PC-9 (cell line): ENCODE measurements around the gene MAEL. TPM values are rescaled to one million over a fixed set of nuclear protein-coding genes. Genes with fewer than 3 reads are reported as not detected.

Source experiments
- BruUV-seq: library from RNA; stranded (reverse); fragments of 400-500 nt; replicated peaks from 2 replicates; lab custom pipeline; 2021; lab: Mats Ljungman, UMichigan
- CTCF ChIA-PET: fragments of 300-600 bp; sonication (Branson Sonifier 250); formaldehyde crosslinking; loops from one replicate; lab custom pipeline; 2022; ENCODE audit warnings: antibody characterized with exemption; lab: Charles Lee
- POLR2A ChIA-PET: fragments of 300-600 bp; sonication (Branson Sonifier 250); formaldehyde crosslinking; loops from one replicate; lab custom pipeline; 2022; ENCODE audit warnings: antibody characterized with exemption; ENCODE audit not compliant: unreplicated experiment; lab: Charles Lee
- DNase-seq, 2 experiments: peaks; one replicate each; pipeline versions ENCODE4 v3.0.0 to v3.0.0-alpha.2; 2015 to 2022; ENCODE audit warnings: mixed read lengths in 1 of 2
- H2AFZ ChIP-seq: fragments of 200-600 bp; sonication (generic); 2 replicates; pipeline ENCODE4 v1.8.1; 2017; ENCODE audit warnings: antibody characterized with exemption
- H3F3A ChIP-seq: fragments of 200-600 bp; sonication (generic); 2 replicates; pipeline ENCODE4 v1.8.1; 2017; ENCODE audit warnings: antibody characterized with exemption, mild to moderate bottlenecking, low read depth; ENCODE audit not compliant: insufficient read depth
- H3K27ac ChIP-seq: fragments of 200-600 bp; sonication (generic); 2 replicates; pipeline ENCODE4 v1.6.1; 2016; ENCODE audit warnings: mixed run types
- H3K27me3 ChIP-seq: fragments of 200-600 bp; sonication (generic); 2 replicates; pipeline ENCODE4 v1.6.1; 2016; ENCODE audit warnings: low read depth, mixed run types; ENCODE audit not compliant: insufficient read depth
- H3K36me3 ChIP-seq: fragments of 200-600 bp; sonication (generic); 2 replicates; pipeline ENCODE4 v1.6.1; 2016; ENCODE audit warnings: low read depth, mixed run types
- H3K4me1 ChIP-seq: fragments of 200-600 bp; sonication (generic); replicated peaks from 2 replicates; pipeline ENCODE4 v1.6.1; 2016; ENCODE audit warnings: mixed run types; ENCODE audit not compliant: insufficient read depth
- H3K4me2 ChIP-seq: fragments of 200-600 bp; sonication (generic); 2 replicates; pipeline ENCODE4 v1.6.1; 2017; ENCODE audit warnings: mixed run types
- H3K4me3 ChIP-seq: fragments of 200-600 bp; sonication (generic); 2 replicates; pipeline ENCODE4 v1.6.1; 2016; ENCODE audit warnings: mixed run types
- H3K79me2 ChIP-seq: fragments of 200-600 bp; sonication (generic); 2 replicates; pipeline ENCODE4 v1.6.1; 2017; ENCODE audit warnings: low read depth, mixed run types
- H3K9me2 ChIP-seq: fragments of 200-600 bp; sonication (generic); 2 replicates; pipeline ENCODE4 v1.8.1; 2017; ENCODE audit warnings: mild to moderate bottlenecking; ENCODE audit not compliant: insufficient read depth
- H3K9me3 ChIP-seq: fragments of 200-600 bp; sonication (generic); 2 replicates; pipeline ENCODE4 v1.8.1; 2016; ENCODE audit warnings: low read depth; ENCODE audit not compliant: insufficient read depth
- H4K20me1 ChIP-seq: fragments of 200-600 bp; sonication (generic); 2 replicates; pipeline ENCODE4 v1.8.1; 2017; ENCODE audit not compliant: insufficient read depth
- EZH2 ChIP-seq: fragments of 200-600 bp; sonication (generic); IDR thresholded peaks from 2 replicates; pipeline ENCODE4 v1.8.0; 2017; ENCODE audit warnings: antibody characterized with exemption, low read depth
- intact Hi-C: fragments of 100-400 bp; cut with micrococcal nuclease; formaldehyde crosslinking; loops from one replicate; pipeline ENCODE4 v1.10.0; 2022; ENCODE audit not compliant: unreplicated experiment
- total RNA-seq: library from RNA; stranded (reverse); gene quantifications from 2 replicates; pipeline ENCODE4 v1.2.3, GENCODE V29; 2021
- TF ChIP-seq, protein P1 (sequence below): fragments of 200-600 bp; sonication (generic); conservative IDR thresholded peaks from 2 replicates; pipeline ENCODE4 v1.6.1; 2017; ENCODE audit warnings: mixed run types, antibody characterized with exemption, mild to moderate bottlenecking, moderate library complexity

Gene MAEL
- total RNA-seq, 1 experiment from 2014 or later = not detected

DNA sequence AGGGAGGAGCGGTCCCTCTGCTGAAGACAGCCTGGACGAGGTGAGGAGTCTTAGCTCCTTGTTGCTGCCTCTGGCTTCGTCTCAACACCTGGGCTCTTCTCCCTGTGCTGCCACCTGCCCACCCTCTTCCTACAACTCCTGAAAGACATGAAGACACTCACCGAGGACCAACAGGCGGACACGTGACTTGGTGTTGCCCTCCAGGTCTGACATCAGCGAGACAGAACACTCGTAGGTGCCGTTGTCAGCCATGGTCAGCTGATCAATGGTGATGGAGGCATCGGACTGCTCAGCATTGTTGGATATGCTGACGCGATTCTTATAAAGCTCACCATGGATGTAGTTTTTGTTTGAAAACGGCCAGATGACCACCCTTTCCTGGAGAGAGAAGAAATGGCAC is 79.7 kb downstream of the MAEL start:
- Histone ChIP-seq H3K4me3 (no peak overlapping the region), H3F3A (no peaks in the 10 kb centered on the region), H3K79me2 (no peaks in the 10 kb centered on the region), H3K4me2 (no peak overlapping the region), H4K20me1 (no peaks in the 10 kb centered on the region), H2AFZ (no peak overlapping the region), H3K4me1 (no peaks in the 10 kb centered on the region), H3K9me2 (no peaks in the 10 kb centered on the region), H3K27me3 (no peaks in the 10 kb centered on the region), H3K36me3 (no peaks in the 10 kb centered on the region), H3K9me3 (no peaks in the 10 kb centered on the region), H3K27ac (no peak overlapping the region)
- ChIA-PET POLR2A (interaction anchor here (0.6 kb wide), 1 partner anchor 56 kb away, joined by 4 read pairs; no protein-coding TSS in a partner anchor), CTCF (interaction anchor here (0.5 to 0.6 kb wide), 2 partner anchors 152 to 330 kb away, joined by 3 to 10 read pairs; partner anchors contain the start of gene POU2F1)
- intact Hi-C loops = loop anchor here (5.0 kb wide), 4 partner anchors 39 to 464 kb away; no protein-coding TSS in a partner anchor
- TF ChIP-seq, protein P1, sequence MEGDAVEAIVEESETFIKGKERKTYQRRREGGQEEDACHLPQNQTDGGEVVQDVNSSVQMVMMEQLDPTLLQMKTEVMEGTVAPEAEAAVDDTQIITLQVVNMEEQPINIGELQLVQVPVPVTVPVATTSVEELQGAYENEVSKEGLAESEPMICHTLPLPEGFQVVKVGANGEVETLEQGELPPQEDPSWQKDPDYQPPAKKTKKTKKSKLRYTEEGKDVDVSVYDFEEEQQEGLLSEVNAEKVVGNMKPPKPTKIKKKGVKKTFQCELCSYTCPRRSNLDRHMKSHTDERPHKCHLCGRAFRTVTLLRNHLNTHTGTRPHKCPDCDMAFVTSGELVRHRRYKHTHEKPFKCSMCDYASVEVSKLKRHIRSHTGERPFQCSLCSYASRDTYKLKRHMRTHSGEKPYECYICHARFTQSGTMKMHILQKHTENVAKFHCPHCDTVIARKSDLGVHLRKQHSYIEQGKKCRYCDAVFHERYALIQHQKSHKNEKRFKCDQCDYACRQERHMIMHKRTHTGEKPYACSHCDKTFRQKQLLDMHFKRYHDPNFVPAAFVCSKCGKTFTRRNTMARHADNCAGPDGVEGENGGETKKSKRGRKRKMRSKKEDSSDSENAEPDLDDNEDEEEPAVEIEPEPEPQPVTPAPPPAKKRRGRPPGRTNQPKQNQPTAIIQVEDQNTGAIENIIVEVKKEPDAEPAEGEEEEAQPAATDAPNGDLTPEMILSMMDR = no peak
- no peak for TF ChIP-seq EZH2
- DNase-seq = no peak
- no TSS peak for BruUV-seq

DNA sequence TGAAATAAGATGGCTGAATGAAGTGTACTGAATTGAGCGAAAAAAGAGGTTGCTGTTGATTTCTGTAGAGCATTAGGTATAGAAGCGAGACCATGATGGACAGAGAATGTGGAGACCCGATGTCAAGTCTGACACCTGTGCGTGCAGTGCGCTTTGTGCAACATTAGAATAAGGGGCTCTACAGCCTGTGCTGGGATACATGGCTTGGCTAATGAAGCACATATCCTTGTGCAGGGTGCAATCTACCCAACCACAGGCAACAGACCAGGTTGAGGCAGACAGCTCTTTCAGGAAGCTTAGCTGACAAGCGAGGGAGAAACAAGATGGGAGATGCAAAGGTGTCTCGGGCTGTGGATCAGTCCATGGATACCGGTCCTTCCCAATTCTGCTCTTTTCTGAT is 82.2 kb downstream of the MAEL start:
- Histone ChIP-seq H3K79me2 (no peaks in the 10 kb centered on the region), H3K9me3 (no peaks in the 10 kb centered on the region), H3K4me3 (no peak overlapping the region), H3K9me2 (no peaks in the 10 kb centered on the region), H3K27ac (no peak overlapping the region), H2AFZ (no peak overlapping the region), H3K36me3 (no peaks in the 10 kb centered on the region; the same call in 1 of the 2 replicates), H4K20me1 (no peaks in the 10 kb centered on the region), H3K4me2 (no peak overlapping the region), H3K4me1 (no peaks in the 10 kb centered on the region), H3K27me3 (no peaks in the 10 kb centered on the region), H3F3A (no peaks in the 10 kb centered on the region)
- BruUV-seq = no TSS peak
- TF ChIP-seq EZH2 = no peak
- TF ChIP-seq, protein P1 = no peak
- no peak for DNase-seq
- ChIA-PET CTCF (no interaction called here), POLR2A (interaction anchor here (0.6 kb wide), 1 partner anchor 137 kb away, joined by 3 read pairs; no protein-coding TSS in a partner anchor)
- intact Hi-C loops = no loop called here

Other genes starting within 250 kb of the MAEL start
- gene POGK, start 149.8 kb upstream of the MAEL start, total RNA-seq = 17.0 and 18.8 TPM in 2 replicates
- 5.2 and 5.6 TPM in 2 replicates for gene TADA1, start 113.0 kb upstream of the MAEL start, total RNA-seq
- not detected in 2 replicates for gene ILDR2, start 13.7 kb upstream of the MAEL start, total RNA-seq
- not detected in 2 replicates for gene GPA33, start 101.1 kb downstream of the MAEL start, total RNA-seq
- not detected in 2 replicates for gene STYXL2, start 104.8 kb downstream of the MAEL start, total RNA-seq
- gene POU2F1, start 231.6 kb downstream of the MAEL start, total RNA-seq = 16.6 and 28.5 TPM in 2 replicates